ENCODE measurements around the gene MLPH. TPM values are rescaled to one million over a fixed set of nuclear protein-coding genes. Genes with fewer than 3 reads are reported as not detected.
A peak's percentile ranks its signal among the peaks of the same experiment; 100 is the strongest.

MLPH gene
- total RNA-seq, 4 donors from 2014 or later, result 59.7 to 889 (median 182) TPM

GRCh38 chr2:237527766-237528165 is 40.7 kb downstream of the MLPH start:
- 89 to 98% methylated on average over 4 to 5 of the region's 5 CpGs for WGBS, 2 donors (ENCODE audit: low coverage in 1 of 2)

GRCh38 chr2:237529452-237530402 is 42.7 kb downstream of the MLPH start:
- Histone ChIP-seq H3K4me1 (no peaks in the 10 kb centered on the region), H3K27me3 (no peaks in the 10 kb centered on the region), H3K27ac (peak overlapping the region in 1 of 4 donors; percentile 5), H3K36me3 (no peaks in the 10 kb centered on the region), H3K4me3 (no peak overlapping the region), H3K9me3 (no peaks in the 10 kb centered on the region)
- DNase-seq, result no peak
- in situ Hi-C loops (cut with MboI; ENCODE audit: low pct_ligation_motif_present in 1 of 4, low pct_unique_long_range_greater_than_20kb in 1 of 4, low sequenced_read_pairs in 3 of 4) (no loop called here), intact Hi-C loops (cut with DNase I; ENCODE audit: low total_unique reads) (no loop called here)
- 83 to 84% methylated on average over 3 to 19 of the region's 19 CpGs for WGBS, 2 donors (ENCODE audit: low coverage in 1 of 2)
- no peak for TF ChIP-seq CTCF (IDR thresholded peaks at IDR 0.05)
- TF ChIP-seq POLR2A (IDR thresholded peaks at IDR 0.05), result no peak
- no peak for TF ChIP-seq EP300 (IDR thresholded peaks at IDR 0.05; ENCODE audit: low read depth)
- no peak for TF ChIP-seq POLR2AphosphoS5 (IDR thresholded peaks at IDR 0.05)

More at GRCh38 chr2:237527766-237528165, 40.7 kb downstream of the MLPH start:
- H3K36me3 ChIP-seq, result no peaks in the 10 kb centered on the region
- TF ChIP-seq EP300 (IDR thresholded peaks at IDR 0.05; ENCODE audit: low read depth) (no peak), POLR2AphosphoS5 (IDR thresholded peaks at IDR 0.05) (no peak), POLR2A (IDR thresholded peaks at IDR 0.05) (no peak), CTCF (IDR thresholded peaks at IDR 0.05) (no peak)
- H3K27me3 ChIP-seq, result no peaks in the 10 kb centered on the region
- H3K4me1 ChIP-seq, result no peaks in the 10 kb centered on the region
- no peaks in the 10 kb centered on the region for H3K9me3 ChIP-seq
- intact Hi-C loops (cut with DNase I; ENCODE audit: low total_unique reads), result no loop called here
- no peak overlapping the region for H3K4me3 ChIP-seq
- no peak for DNase-seq
- H3K27ac ChIP-seq, result no peak overlapping the region
- in situ Hi-C loops (cut with MboI; ENCODE audit: low pct_ligation_motif_present in 1 of 4, low pct_unique_long_range_greater_than_20kb in 1 of 4, low sequenced_read_pairs in 3 of 4), result no loop called here

- no peaks in the 10 kb centered on the region for H3K4me1 ChIP-seq
- 94% methylated on average over 12 of the region's 12 CpGs; no CpG with 5 or more reads in 1 of the 2 donors for WGBS, 2 donors (ENCODE audit: low coverage in 1 of 2)
- TF ChIP-seq CTCF (IDR thresholded peaks at IDR 0.05), result no peak
- TF ChIP-seq POLR2A (IDR thresholded peaks at IDR 0.05), result no peak
- TF ChIP-seq POLR2AphosphoS5 (IDR thresholded peaks at IDR 0.05), result no peak
- TF ChIP-seq EP300 (IDR thresholded peaks at IDR 0.05; ENCODE audit: low read depth), result no peak
- H3K9me3 ChIP-seq, result no peaks in the 10 kb centered on the region
- no peak overlapping the region for H3K4me3 ChIP-seq
- no peak overlapping the region for H3K27ac ChIP-seq
- DNase-seq, result no peak
- H3K27me3 ChIP-seq, result no peaks in the 10 kb centered on the region
- in situ Hi-C loops (cut with MboI; ENCODE audit: low pct_ligation_motif_present in 1 of 4, low pct_unique_long_range_greater_than_20kb in 1 of 4, low sequenced_read_pairs in 3 of 4) (no loop called here), intact Hi-C loops (cut with DNase I; ENCODE audit: low total_unique reads) (no loop called here)
- H3K36me3 ChIP-seq, result no peaks in the 10 kb centered on the region
Measured at GRCh38 chr2:237530472-237531433, 43.7 kb downstream of the MLPH start.

- Histone ChIP-seq H3K4me1 (no peaks in the 10 kb centered on the region), H3K36me3 (no peaks in the 10 kb centered on the region), H3K27me3 (no peaks in the 10 kb centered on the region), H3K27ac (no peak overlapping the region), H3K9me3 (no peaks in the 10 kb centered on the region), H3K4me3 (no peak overlapping the region)
- intact Hi-C loops (cut with DNase I; ENCODE audit: low total_unique reads) (no loop called here), in situ Hi-C loops (cut with MboI; ENCODE audit: low pct_ligation_motif_present in 1 of 4, low pct_unique_long_range_greater_than_20kb in 1 of 4, low sequenced_read_pairs in 3 of 4) (no loop called here)
- WGBS, 2 donors (ENCODE audit: low coverage in 1 of 2), result 79% methylated on average over 11 of the region's 11 CpGs; no CpG with 5 or more reads in 1 of the 2 donors
- no peak for TF ChIP-seq CTCF (IDR thresholded peaks at IDR 0.05)
- TF ChIP-seq EP300 (IDR thresholded peaks at IDR 0.05; ENCODE audit: low read depth), result no peak
- TF ChIP-seq POLR2AphosphoS5 (IDR thresholded peaks at IDR 0.05), result no peak
- no peak for TF ChIP-seq POLR2A (IDR thresholded peaks at IDR 0.05)
- DNase-seq, result no peak
Measured at GRCh38 chr2:237532160-237532559, 45.1 kb downstream of the MLPH start.

All from transverse colon (tissue), 4 donors.